HG03442 (cell line): Measurements from ENCODE around the gene SRRM4.

Source experiments
- ATAC-seq: cut with Tn5 transposase; IDR thresholded peaks from one replicate; pipeline ENCODE4 v1.9.1; 2021; ENCODE audit warnings: mild to moderate bottlenecking, moderate library complexity; ENCODE audit not compliant: unreplicated experiment

Gene SRRM4

GRCh38 chr12:119183942-119184695 lies 202.8 kb downstream of the SRRM4 start:
- no peak for ATAC-seq

- ATAC-seq: no peak
These were observed 213.9 kb downstream of the SRRM4 start for GRCh38 chr12:119195256-119195655.

- ATAC-seq: no peak
These were observed 217.1 kb downstream of the SRRM4 start for GRCh38 chr12:119198440-119198839.

GRCh38 chr12:119200601-119201000 lies 219.3 kb downstream of the SRRM4 start:
- no peak for ATAC-seq

GRCh38 chr12:119201789-119202543 lies 220.6 kb downstream of the SRRM4 start:
- ATAC-seq: no peak

GRCh38 chr12:119202544-119202943 lies 221.2 kb downstream of the SRRM4 start:
- ATAC-seq: no peak

GRCh38 chr12:119204131-119204530 lies 222.8 kb downstream of the SRRM4 start:
- no peak for ATAC-seq

- ATAC-seq: no peak
These were observed 223.4 kb downstream of the SRRM4 start for GRCh38 chr12:119204671-119205285.

- no peak for ATAC-seq
These were observed 225.2 kb downstream of the SRRM4 start for GRCh38 chr12:119206348-119207062.

- ATAC-seq: no peak
These were observed 225.8 kb downstream of the SRRM4 start for GRCh38 chr12:119207063-119207560.

GRCh38 chr12:119208626-119209061 lies 227.3 kb downstream of the SRRM4 start:
- ATAC-seq: no peak

GRCh38 chr12:119211884-119212283 lies 230.5 kb downstream of the SRRM4 start:
- ATAC-seq: no peak
